GM21576 (cell line): ENCODE data around the gene TEX29.

Experiments used
- ATAC-seq: cut with Tn5 transposase; IDR thresholded peaks from one replicate; pipeline ENCODE4 v1.9.1; 2021; ENCODE audit warnings: mild to moderate bottlenecking, moderate library complexity; ENCODE audit not compliant: unreplicated experiment

TEX29 gene

GRCh38 chr13:111389621-111390521 lies 69.4 kb downstream of the TEX29 start:
- no peak for ATAC-seq

GRCh38 chr13:111390522-111391270 lies 70.3 kb downstream of the TEX29 start:
- no peak for ATAC-seq

GRCh38 chr13:111392486-111392885 lies 72.0 kb downstream of the TEX29 start:
- no peak for ATAC-seq

DNA sequence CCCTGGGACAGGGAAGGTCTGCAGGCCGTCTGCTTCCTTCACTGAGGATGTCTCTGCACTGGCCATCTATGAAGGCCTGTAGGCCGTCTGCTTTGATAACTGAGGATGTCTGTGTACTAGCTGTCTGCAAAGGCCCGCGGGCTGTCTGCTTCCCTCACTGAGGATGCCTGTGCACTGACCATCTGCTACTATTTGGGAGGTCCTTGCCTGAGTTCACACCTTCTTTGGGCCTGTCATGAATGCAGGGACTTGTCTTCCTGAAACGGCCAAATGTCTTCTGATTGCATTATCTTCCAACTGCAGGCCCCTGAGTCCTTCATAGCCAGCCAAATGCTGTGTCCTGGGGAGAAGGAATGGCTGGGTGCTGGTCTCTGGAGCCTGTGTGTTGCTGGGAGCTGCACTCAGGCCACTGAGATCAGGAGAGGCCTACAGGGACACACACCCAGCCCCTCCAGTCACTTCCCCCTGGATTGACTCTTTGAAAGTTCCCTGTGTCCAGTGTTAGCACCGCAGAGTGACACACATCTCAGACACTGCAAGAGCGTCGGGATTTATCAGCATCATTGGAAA lies 72.9 kb downstream of the TEX29 start:
- ATAC-seq: no peak
